IMR-90 (cell line): Measurements from ENCODE around the gene CDHR3. TPM values are rescaled to one million over a fixed set of nuclear protein-coding genes. Genes with fewer than 3 reads are reported as not detected.

Source experiments
- ATAC-seq: fragments of 200-7000 bp; cut with Tn5 transposase; 2 replicates; pipeline ENCODE4 v1.9.1; 2020; ENCODE audit warnings: low read depth, mild to moderate bottlenecking, moderate library complexity
- BruUV-seq: library from RNA; stranded (reverse); fragments of 400-500 nt; replicated peaks from 2 replicates; lab custom pipeline; 2021; lab: Mats Ljungman, UMichigan
- CTCF ChIA-PET: fragments of 300-600 bp; formaldehyde crosslinking; extraction: SDS; loops from one replicate; lab custom pipeline; 2021; ENCODE audit warnings: antibody characterized with exemption; lab: Yijun Ruan, JAX
- POLR2A ChIA-PET: fragments of 300-600 bp; sonication (Branson Sonifier 250); formaldehyde crosslinking; loops from one replicate; lab custom pipeline; 2022; ENCODE audit warnings: antibody characterized with exemption; ENCODE audit not compliant: unreplicated experiment; lab: Charles Lee
- DNase-seq: peaks from one replicate; pipeline ENCODE4 v3.0.0; 2013
- H2AFZ ChIP-seq: replicated peaks from 2 replicates; pipeline ENCODE3; 2013; ENCODE audit warnings: low read length, mild to moderate bottlenecking; ENCODE audit not compliant: poor library complexity
- H2AK5ac ChIP-seq: 2 replicates; pipeline ENCODE4 v1.6.1; 2013; ENCODE audit warnings: low read depth, low read length, inconsistent platforms
- H2AK9ac ChIP-seq: replicated peaks from 2 replicates; pipeline ENCODE3; 2013; ENCODE audit warnings: mild to moderate bottlenecking, low read depth, low read length, moderate library complexity; ENCODE audit not compliant: poor library complexity
- H2BK120ac ChIP-seq: 2 replicates; pipeline ENCODE4 v1.6.1; 2013; ENCODE audit warnings: low read depth, low read length, inconsistent platforms
- H2BK15ac ChIP-seq: 3 replicates; pipeline ENCODE4 v1.6.1; 2013; ENCODE audit warnings: low read depth, low read length, inconsistent platforms
- H2BK20ac ChIP-seq: 2 replicates; pipeline ENCODE4 v1.6.1; 2013; ENCODE audit warnings: low read depth, mild to moderate bottlenecking, inconsistent platforms, low read length, moderate library complexity
- H2BK5ac ChIP-seq: 2 replicates; pipeline ENCODE4 v1.6.1; 2013; ENCODE audit warnings: mild to moderate bottlenecking, low read depth, low read length, inconsistent platforms; ENCODE audit not compliant: poor library complexity, severe bottlenecking
- H3K14ac ChIP-seq: replicated peaks from 2 replicates; pipeline ENCODE4 v1.6.1; 2013; ENCODE audit warnings: low read depth, low read length, inconsistent platforms
- H3K18ac ChIP-seq: 2 replicates; pipeline ENCODE4 v1.6.1; 2013; ENCODE audit warnings: low read depth, low read length, control low read depth
- H3K23ac ChIP-seq: 2 replicates; pipeline ENCODE4 v1.6.1; 2013; ENCODE audit warnings: low read depth, low read length, inconsistent platforms
- H3K27ac ChIP-seq: 2 replicates; pipeline ENCODE4 v1.5.1; 2013; ENCODE audit warnings: mild to moderate bottlenecking, control low read depth, low read length; ENCODE audit not compliant: insufficient read depth
- H3K27me3 ChIP-seq: 2 replicates; pipeline ENCODE4 v1.6.1; 2013; ENCODE audit warnings: low read length; ENCODE audit not compliant: control insufficient read depth, insufficient read depth
- H3K36me3 ChIP-seq: 2 replicates; pipeline ENCODE4 v1.6.1; 2013; ENCODE audit warnings: low read length, mixed read lengths; ENCODE audit not compliant: control insufficient read depth, insufficient read depth
- H3K4ac ChIP-seq: 2 replicates; pipeline ENCODE4 v1.6.1; 2013; ENCODE audit warnings: low read depth, low read length, inconsistent platforms
- H3K4me1 ChIP-seq: 2 replicates; pipeline ENCODE4 v1.6.1; 2013; ENCODE audit warnings: low read length, mixed read lengths; ENCODE audit not compliant: control insufficient read depth, insufficient read depth
- H3K4me2 ChIP-seq: 2 replicates; pipeline ENCODE4 v1.6.1; 2013; ENCODE audit warnings: low read depth, mild to moderate bottlenecking, control low read depth, low read length, moderate library complexity
- H3K4me3 ChIP-seq: 2 replicates; pipeline ENCODE4 v1.5.1; 2013; ENCODE audit warnings: low read depth, mild to moderate bottlenecking, control low read depth, low read length, moderate library complexity; ENCODE audit not compliant: insufficient read depth
- H3K56ac ChIP-seq: 2 replicates; pipeline ENCODE4 v1.6.1; 2013; ENCODE audit warnings: low read length, inconsistent platforms; ENCODE audit not compliant: insufficient read depth; ENCODE audit errors: extremely low read depth
- H3K79me1 ChIP-seq, 2 experiments: 2 replicates each; pipeline ENCODE4 v1.6.1; 2013; ENCODE audit warnings: low read length in 2 of 2, inconsistent platforms in 1 of 2, low read depth in 1 of 2
- H3K9ac ChIP-seq: 2 replicates; pipeline ENCODE4 v1.6.1; 2013; ENCODE audit warnings: low read depth, low read length, control low read depth
- H3K9me1 ChIP-seq: 2 replicates; pipeline ENCODE4 v1.6.1; 2013; ENCODE audit warnings: low read length, inconsistent platforms; ENCODE audit not compliant: insufficient read depth
- H3K9me3 ChIP-seq: 2 replicates; pipeline ENCODE4 v1.6.1; 2013; ENCODE audit warnings: low read length; ENCODE audit not compliant: control insufficient read depth, insufficient read depth
- H4K20me1 ChIP-seq: 2 replicates; pipeline ENCODE4 v1.6.1; 2013; ENCODE audit warnings: low read length, inconsistent platforms; ENCODE audit not compliant: insufficient read depth
- H4K5ac ChIP-seq: 2 replicates; pipeline ENCODE4 v1.6.1; 2013; ENCODE audit warnings: mild to moderate bottlenecking, low read depth, low read length, control low read depth
- H4K8ac ChIP-seq, 2 experiments: 2 replicates each; pipeline ENCODE4 v1.6.1; 2013; ENCODE audit warnings: low read depth in 2 of 2, low read length in 2 of 2, control low read depth in 1 of 2, inconsistent platforms in 1 of 2
- H4K91ac ChIP-seq: 2 replicates; pipeline ENCODE4 v1.6.1; 2013; ENCODE audit warnings: low read depth, low read length, inconsistent platforms; ENCODE audit not compliant: insufficient read depth
- CEBPB ChIP-seq: IDR thresholded peaks from 2 replicates; pipeline ENCODE4 v1.6.1; 2012; ENCODE audit warnings: low read depth, low read length, improper control_type of control experiment
- CTCF ChIP-seq: conservative IDR thresholded peaks from 2 replicates; pipeline ENCODE4 v1.5.1; 2012; ENCODE audit warnings: mild to moderate bottlenecking, low read depth, low read length, improper control_type of control experiment
- FOS ChIP-seq: fragments of 150-350 bp; IDR thresholded peaks from 2 replicates; pipeline ENCODE4 v1.6.1; 2016; ENCODE audit warnings: low read depth, low read length
- MAFK ChIP-seq: IDR thresholded peaks from 2 replicates; pipeline ENCODE4 v1.6.1; 2012; ENCODE audit warnings: low read depth, low read length, improper control_type of control experiment
- MXI1 ChIP-seq: IDR thresholded peaks from 2 replicates; pipeline ENCODE4 v1.6.1; 2012; ENCODE audit warnings: low read depth, mild to moderate bottlenecking, low read length, moderate library complexity, borderline replicate concordance
- POLR2A ChIP-seq: IDR thresholded peaks from 2 replicates; pipeline ENCODE4 v1.6.1; 2012; ENCODE audit warnings: mild to moderate bottlenecking, low read depth, low read length
- RCOR1 ChIP-seq: IDR thresholded peaks from 2 replicates; pipeline ENCODE4 v1.6.1; 2012; ENCODE audit warnings: mild to moderate bottlenecking, low read length, improper control_type of control experiment; ENCODE audit not compliant: insufficient replicate concordance
- SMC3 ChIP-seq: fragments of 150-350 bp; IDR thresholded peaks from 2 replicates; pipeline ENCODE4 v1.6.1; 2016; ENCODE audit warnings: low read depth, mild to moderate bottlenecking, antibody characterized with exemption, low read length, moderate library complexity
- WGBS, 2 experiments: methylation state at CpG; one replicate each; pipeline versions ENCODE4 v1.1.5 to v1.1.7; 2013; ENCODE audit warnings: missing lambda C conversion rate in 2 of 2; ENCODE audit not compliant: insufficient read length in 1 of 2; ENCODE audit errors: extremely low coverage in 2 of 2; 5-methylcytosine and 5-hydroxymethylcytosine counted together
- dilution Hi-C: fragments of 300-500 bp; cut with HindIII; formaldehyde crosslinking; loops from one replicate; pipeline ENCODE4 v1.14.3; 2018; ENCODE audit warnings: low sequenced_read_pairs; ENCODE audit not compliant: unreplicated experiment
- in situ Hi-C: fragments of 300-500 bp; cut with MboI; formaldehyde crosslinking; loops from 3 replicates; pipeline ENCODE4 v1.14.3; 2019; ENCODE audit warnings: low sequenced_read_pairs, inconsistent platforms, mixed read lengths
- intact Hi-C: fragments of 100-400 bp; cut with micrococcal nuclease; formaldehyde crosslinking; loops from 2 replicates; pipeline ENCODE4 v1.10.0; 2022
- polyA plus RNA-seq, 3 experiments: library from polyadenylated mRNA; depleted of rRNA; stranded (reverse); fragments of >200 nt; gene quantifications; 2 replicates each; pipeline ENCODE4 v1.2.3, GENCODE V29; 2012; ENCODE audit warnings: low replicate concordance in 1 of 3
- total RNA-seq: library from RNA; depleted of rRNA; stranded (reverse); fragments of >200 nt; gene quantifications from 2 replicates; pipeline ENCODE4 v1.2.3, GENCODE V29; 2012
- TF ChIP-seq, protein P1 (sequence below): fragments of 150-350 bp; IDR thresholded peaks from 2 replicates; pipeline ENCODE4 v1.6.1; 2016; ENCODE audit warnings: low read depth, mild to moderate bottlenecking, low read length, moderate library complexity, borderline replicate concordance
- TF ChIP-seq, protein P2 (sequence below): fragments of 150-350 bp; IDR thresholded peaks from 2 replicates; pipeline ENCODE4 v1.6.1; 2017; ENCODE audit warnings: mild to moderate bottlenecking, antibody characterized with exemption, low read length, low read depth

The CDHR3 gene
- total and polyA plus RNA-seq, 2 of the 4 experiments (the other 2 are of a cell fraction): 0.96 to 1.6 TPM

GRCh38 chr7:105962353-105962752, 711 bp upstream of the CDHR3 start:
- Histone ChIP-seq H4K91ac (no peak overlapping the region), H3K9ac (no peak overlapping the region), H3K4me2 (no peak overlapping the region), H4K5ac (no peak overlapping the region), H2AK9ac (no peak overlapping the region), H3K23ac (no peak overlapping the region), H3K4me1 (no peaks in the 10 kb centered on the region), H2BK5ac (no peak overlapping the region), H3K56ac (no peak overlapping the region), H2AK5ac (no peak overlapping the region), H3K9me3 (no peaks in the 10 kb centered on the region), H3K9me1 (no peaks in the 10 kb centered on the region), H3K4me3 (no peak overlapping the region), H3K79me1 (no peaks in the 10 kb centered on the region), H2BK15ac (no peak overlapping the region), H3K27ac (no peak overlapping the region), H4K20me1 (no peaks in the 10 kb centered on the region), H2BK120ac (no peak overlapping the region), H3K4ac (no peak overlapping the region), H2AFZ (no peak overlapping the region), H3K14ac (no peak overlapping the region), H3K27me3 (peaks cover 21% of the 10 kb centered on the region), H3K18ac (no peak overlapping the region), H4K8ac (no peak overlapping the region), H2BK20ac (no peak overlapping the region), H3K36me3 (no peaks in the 10 kb centered on the region)
- POLR2A ChIA-PET: no interaction called here
- intact Hi-C loops (no loop called here), dilution Hi-C loops (no loop called here), in situ Hi-C loops (no loop called here)
- DNase-seq (no peak), ATAC-seq (no peak)
- 80% methylated on average over 1 of the region's 7 CpGs; no CpG with 5 or more reads in 1 of the 2 experiments for WGBS, 2 experiments
- TF ChIP-seq, protein P1, sequence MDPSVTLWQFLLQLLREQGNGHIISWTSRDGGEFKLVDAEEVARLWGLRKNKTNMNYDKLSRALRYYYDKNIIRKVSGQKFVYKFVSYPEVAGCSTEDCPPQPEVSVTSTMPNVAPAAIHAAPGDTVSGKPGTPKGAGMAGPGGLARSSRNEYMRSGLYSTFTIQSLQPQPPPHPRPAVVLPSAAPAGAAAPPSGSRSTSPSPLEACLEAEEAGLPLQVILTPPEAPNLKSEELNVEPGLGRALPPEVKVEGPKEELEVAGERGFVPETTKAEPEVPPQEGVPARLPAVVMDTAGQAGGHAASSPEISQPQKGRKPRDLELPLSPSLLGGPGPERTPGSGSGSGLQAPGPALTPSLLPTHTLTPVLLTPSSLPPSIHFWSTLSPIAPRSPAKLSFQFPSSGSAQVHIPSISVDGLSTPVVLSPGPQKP: no peak
- TF ChIP-seq, protein P2, sequence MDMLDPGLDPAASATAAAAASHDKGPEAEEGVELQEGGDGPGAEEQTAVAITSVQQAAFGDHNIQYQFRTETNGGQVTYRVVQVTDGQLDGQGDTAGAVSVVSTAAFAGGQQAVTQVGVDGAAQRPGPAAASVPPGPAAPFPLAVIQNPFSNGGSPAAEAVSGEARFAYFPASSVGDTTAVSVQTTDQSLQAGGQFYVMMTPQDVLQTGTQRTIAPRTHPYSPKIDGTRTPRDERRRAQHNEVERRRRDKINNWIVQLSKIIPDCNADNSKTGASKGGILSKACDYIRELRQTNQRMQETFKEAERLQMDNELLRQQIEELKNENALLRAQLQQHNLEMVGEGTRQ: no peak
- TF ChIP-seq POLR2A: no peak
- TF ChIP-seq MAFK: no peak
- TF ChIP-seq CTCF: no peak
- no peak for TF ChIP-seq RCOR1
- no peak for TF ChIP-seq SMC3
- no peak for TF ChIP-seq MXI1
- TF ChIP-seq FOS: no peak
- TF ChIP-seq CEBPB: no peak
- no TSS peak for BruUV-seq
- CTCF ChIA-PET: no interaction called here
